OCI-LY3 (cell line): ENCODE data around the gene NIPAL1.
A peak's percentile ranks its signal among the peaks of the same experiment; 100 is the strongest.
"Not testable (repeated sequence)": the region's sequence is repeated elsewhere in the genome, so short reads cannot be mapped to it uniquely, and the experiment has no call there.

Experiments used
- H2AFZ ChIP-seq: fragments of 200-600, 300-600 bp; shearing (Covaris generic); 2 replicates; pipeline ENCODE4 v1.6.0; 2014; ENCODE audit warnings: antibody characterized with exemption, low read depth, low read length
- H3K27ac ChIP-seq: fragments of 200-600, 300-600 bp; sonication (generic); 2 replicates; pipeline ENCODE4 v1.5.1; 2014; ENCODE audit warnings: mild to moderate bottlenecking, low read length, moderate library complexity, mixed read lengths
- H3K27me3 ChIP-seq: fragments of 200-600, 300-600 bp; sonication (generic); 2 replicates; pipeline ENCODE4 v1.6.1; 2014; ENCODE audit warnings: low read depth, low read length, mixed read lengths
- H3K36me3 ChIP-seq: fragments of 200-600, 300-600 bp; sonication (generic); replicated peaks from 2 replicates; pipeline ENCODE3; 2014; ENCODE audit warnings: low read depth, low read length, mixed read lengths
- H3K4me1 ChIP-seq: fragments of 300-600, 200-600 bp; sonication (generic); 2 replicates; pipeline ENCODE4 v1.6.1; 2014; ENCODE audit warnings: low read length, mixed read lengths
- H3K4me2 ChIP-seq: fragments of 200-600, 300-600 bp; sonication (generic); 2 replicates; pipeline ENCODE4 v1.6.1; 2014; ENCODE audit warnings: low read length, mixed read lengths
- H3K4me3 ChIP-seq: fragments of 300-600, 200-600 bp; sonication (generic); 2 replicates; pipeline ENCODE4 v1.5.1; 2014; ENCODE audit warnings: antibody characterized with exemption, mild to moderate bottlenecking, low read length, moderate library complexity
- H3K79me2 ChIP-seq: fragments of 300-600, 200-600 bp; shearing (Covaris generic); 2 replicates; pipeline ENCODE4 v1.6.1; 2014; ENCODE audit warnings: mild to moderate bottlenecking, low read length, mixed read lengths
- H3K9ac ChIP-seq: fragments of 300-600, 200-600 bp; shearing (Covaris generic); 2 replicates; pipeline ENCODE4 v1.6.0; 2014; ENCODE audit warnings: mild to moderate bottlenecking, low read length, moderate library complexity
- H3K9me3 ChIP-seq: fragments of 200-600, 300-600 bp; shearing (Covaris generic); 2 replicates; pipeline ENCODE4 v1.6.1; 2014; ENCODE audit warnings: low read length, mixed read lengths; ENCODE audit not compliant: insufficient read depth
- H4K20me1 ChIP-seq: fragments of 200-600, 300-600 bp; sonication (generic); 2 replicates; pipeline ENCODE4 v1.6.1; 2016; ENCODE audit warnings: low read length, mixed read lengths; ENCODE audit not compliant: insufficient read depth
- CTCF ChIP-seq: fragments of 200-600, 300-600 bp; sonication (generic); IDR thresholded peaks from 2 replicates; pipeline ENCODE4 v1.5.1; 2014; ENCODE audit warnings: antibody characterized with exemption, low read length, low read depth
- EZH2phosphoT487 ChIP-seq: fragments of 200-600 bp; shearing (Covaris generic); IDR thresholded peaks from 2 replicates; pipeline ENCODE4 v1.6.1; 2018; ENCODE audit warnings: antibody characterized with exemption, mixed run types, low read depth

NIPAL1 gene

GRCh38 chr4:47972721-47973120 is 43.9 kb upstream of the NIPAL1 start:
- no peaks in the 10 kb centered on the region for H3K27me3 ChIP-seq
- H3K27ac ChIP-seq = no peak overlapping the region
- no peaks in the 10 kb centered on the region for H3K9me3 ChIP-seq
- H2AFZ ChIP-seq = no peak overlapping the region
- no peak overlapping the region for H3K9ac ChIP-seq
- peaks cover 12% of the 10 kb centered on the region for H3K4me1 ChIP-seq
- no peak overlapping the region for H3K4me3 ChIP-seq
- peak overlapping the region; percentile 26 for H3K4me2 ChIP-seq
- H3K36me3 ChIP-seq = no peaks in the 10 kb centered on the region
- no peaks in the 10 kb centered on the region for H3K79me2 ChIP-seq
- no peak for TF ChIP-seq CTCF
- no peak for TF ChIP-seq EZH2phosphoT487
- H4K20me1 ChIP-seq = no peaks in the 10 kb centered on the region

- Histone ChIP-seq H3K9ac (no peak overlapping the region), H3K79me2 (no peaks in the 10 kb centered on the region), H3K27me3 (no peaks in the 10 kb centered on the region), H3K36me3 (no peaks in the 10 kb centered on the region), H2AFZ (no peak overlapping the region), H3K9me3 (no peaks in the 10 kb centered on the region), H3K4me3 (no peak overlapping the region), H3K4me2 (no peak overlapping the region), H3K27ac (no peak overlapping the region), H3K4me1 (peaks cover 12% of the 10 kb centered on the region), H4K20me1 (no peaks in the 10 kb centered on the region)
- TF ChIP-seq CTCF (no peak), EZH2phosphoT487 (no peak)
Observed at GRCh38 chr4:47974566-47974965, 42.0 kb upstream of the NIPAL1 start.

GRCh38 chr4:47990145-47990544 is 26.4 kb upstream of the NIPAL1 start:
- Histone ChIP-seq H3K27ac (no peak overlapping the region), H4K20me1 (no peaks in the 10 kb centered on the region), H3K79me2 (no peaks in the 10 kb centered on the region), H3K4me3 (no peak overlapping the region), H3K4me1 (no peaks in the 10 kb centered on the region), H3K27me3 (no peaks in the 10 kb centered on the region), H3K9me3 (no peaks in the 10 kb centered on the region), H3K9ac (no peak overlapping the region), H2AFZ (no peak overlapping the region), H3K36me3 (no peaks in the 10 kb centered on the region), H3K4me2 (no peak overlapping the region)
- TF ChIP-seq CTCF = no peak
- no peak for TF ChIP-seq EZH2phosphoT487

- peaks cover 11% of the 10 kb centered on the region for H3K36me3 ChIP-seq
- not testable (repeated sequence) for H3K27ac ChIP-seq, H2AFZ ChIP-seq, H3K4me3 ChIP-seq, H3K9ac ChIP-seq, H3K9me3 ChIP-seq, H3K4me2 ChIP-seq, H3K27me3 ChIP-seq, H3K4me1 ChIP-seq, H4K20me1 ChIP-seq, H3K79me2 ChIP-seq
Observed at GRCh38 chr4:47992475-47992874, 24.1 kb upstream of the NIPAL1 start.

- no peak overlapping the region for H3K4me3 ChIP-seq
- H3K9ac ChIP-seq = no peak overlapping the region
- no peaks in the 10 kb centered on the region for H3K4me1 ChIP-seq
- H3K4me2 ChIP-seq = no peak overlapping the region
- H3K27me3 ChIP-seq = no peaks in the 10 kb centered on the region
- H3K36me3 ChIP-seq = peaks cover 27% of the 10 kb centered on the region
- TF ChIP-seq CTCF (no peak), EZH2phosphoT487 (no peak)
- H4K20me1 ChIP-seq = no peaks in the 10 kb centered on the region
- peaks cover 16% of the 10 kb centered on the region; the same call in 1 of the 2 replicates for H3K9me3 ChIP-seq
- H3K79me2 ChIP-seq = no peaks in the 10 kb centered on the region
- no peak overlapping the region for H3K27ac ChIP-seq
- no peak overlapping the region for H2AFZ ChIP-seq
Observed at GRCh38 chr4:47996021-47996420, 20.6 kb upstream of the NIPAL1 start.
